ENCODE data around the gene ADAMTS7. TPM values are rescaled to one million over a fixed set of nuclear protein-coding genes. Genes with fewer than 3 reads are reported as not detected.

The ADAMTS7 gene
- total RNA-seq, 1 experiment from 2014 or later, result 12.0 TPM

DNA sequence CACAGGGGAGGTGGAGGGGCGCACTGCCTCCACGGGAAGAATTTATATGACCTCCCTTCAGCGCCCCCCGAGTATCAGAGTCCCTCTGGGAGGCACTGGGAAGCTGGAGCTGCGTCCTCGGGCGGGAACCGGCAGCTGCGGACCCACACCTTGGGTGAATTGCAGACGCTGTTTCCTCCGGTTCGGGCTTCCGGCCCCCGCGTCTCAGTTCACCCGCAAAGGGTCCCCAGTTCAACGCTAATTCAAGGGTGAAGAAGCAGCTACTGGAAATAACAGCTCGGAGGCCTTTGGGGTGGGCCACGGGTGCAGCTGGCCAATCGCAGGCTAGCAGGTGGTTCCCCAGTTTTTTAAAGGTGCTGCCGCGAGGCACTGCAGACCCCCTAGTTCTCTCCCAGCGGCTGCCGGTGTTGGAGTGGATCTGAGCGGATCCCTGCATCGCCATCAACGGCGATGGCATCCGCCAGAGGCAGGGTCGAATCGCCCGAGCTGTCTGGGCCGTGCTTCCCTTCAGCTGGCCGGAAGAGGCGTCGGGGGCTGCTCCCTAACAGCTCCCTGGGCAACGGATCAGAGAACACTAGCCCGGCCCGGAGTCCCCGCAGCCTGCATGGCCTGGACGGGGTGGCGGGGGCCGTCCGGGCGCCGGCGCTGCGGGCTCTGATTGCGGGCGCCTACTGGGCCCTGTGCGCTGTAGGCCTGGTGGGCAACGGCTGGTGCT lies 19.4 kb upstream of the ADAMTS7 start:
- H3K9me3 ChIP-seq (ENCODE audit: control insufficient read depth in 1 of 2, insufficient read depth in 1 of 2, low read depth in 1 of 2, low read length in 2 of 2), result no peaks in the 10 kb centered on the region
- ChIA-PET RAD21 (ENCODE audit: low non-redundant PET in 1 of 2, low total read pairs in 2 of 2, uncharacterized antibody in 2 of 2, unreplicated experiment in 2 of 2) (no interaction called here), CTCF (no interaction called here), POLR2A (no interaction called here)
- ATAC-seq (no peak), DNase-seq (ENCODE audit: low read depth, low spot score) (no peak)
- no peaks in the 10 kb centered on the region for H3K36me3 ChIP-seq (ENCODE audit: control insufficient read depth in 1 of 2, insufficient read depth in 2 of 2, low read length in 2 of 2)
- peaks cover 4% of the 10 kb centered on the region; the same call in 1 of the 2 replicates for H3K27me3 ChIP-seq (ENCODE audit: insufficient read depth, low read length)
- intact Hi-C loops (cut with micrococcal nuclease), result no loop called here
- TF ChIP-seq CBX3 (IDR thresholded peaks at IDR 0.05; ENCODE audit: low read depth), result no peak
- TF ChIP-seq YY1 (IDR thresholded peaks at IDR 0.05; ENCODE audit: extremely low read depth, insufficient replicate concordance, low read depth, low read length), result no peak
- TF ChIP-seq, protein P1, sequence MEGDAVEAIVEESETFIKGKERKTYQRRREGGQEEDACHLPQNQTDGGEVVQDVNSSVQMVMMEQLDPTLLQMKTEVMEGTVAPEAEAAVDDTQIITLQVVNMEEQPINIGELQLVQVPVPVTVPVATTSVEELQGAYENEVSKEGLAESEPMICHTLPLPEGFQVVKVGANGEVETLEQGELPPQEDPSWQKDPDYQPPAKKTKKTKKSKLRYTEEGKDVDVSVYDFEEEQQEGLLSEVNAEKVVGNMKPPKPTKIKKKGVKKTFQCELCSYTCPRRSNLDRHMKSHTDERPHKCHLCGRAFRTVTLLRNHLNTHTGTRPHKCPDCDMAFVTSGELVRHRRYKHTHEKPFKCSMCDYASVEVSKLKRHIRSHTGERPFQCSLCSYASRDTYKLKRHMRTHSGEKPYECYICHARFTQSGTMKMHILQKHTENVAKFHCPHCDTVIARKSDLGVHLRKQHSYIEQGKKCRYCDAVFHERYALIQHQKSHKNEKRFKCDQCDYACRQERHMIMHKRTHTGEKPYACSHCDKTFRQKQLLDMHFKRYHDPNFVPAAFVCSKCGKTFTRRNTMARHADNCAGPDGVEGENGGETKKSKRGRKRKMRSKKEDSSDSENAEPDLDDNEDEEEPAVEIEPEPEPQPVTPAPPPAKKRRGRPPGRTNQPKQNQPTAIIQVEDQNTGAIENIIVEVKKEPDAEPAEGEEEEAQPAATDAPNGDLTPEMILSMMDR (IDR thresholded peaks at IDR 0.05 in 2 of 3, conservative IDR thresholded peaks at IDR 0.05 in 1 of 3; ENCODE audit: borderline replicate concordance in 1 of 3, insufficient read depth in 1 of 3, low read depth in 2 of 3, low read length in 2 of 3), result no peak
- TF ChIP-seq EGR1 (IDR thresholded peaks at IDR 0.05; ENCODE audit: low read depth), result no peak
- no peak for TF ChIP-seq FOSL1 (IDR thresholded peaks at IDR 0.05; ENCODE audit: low read depth)
- no peak for TF ChIP-seq SP1 (IDR thresholded peaks at IDR 0.05; ENCODE audit: low read depth)
- TF ChIP-seq, protein P2, sequence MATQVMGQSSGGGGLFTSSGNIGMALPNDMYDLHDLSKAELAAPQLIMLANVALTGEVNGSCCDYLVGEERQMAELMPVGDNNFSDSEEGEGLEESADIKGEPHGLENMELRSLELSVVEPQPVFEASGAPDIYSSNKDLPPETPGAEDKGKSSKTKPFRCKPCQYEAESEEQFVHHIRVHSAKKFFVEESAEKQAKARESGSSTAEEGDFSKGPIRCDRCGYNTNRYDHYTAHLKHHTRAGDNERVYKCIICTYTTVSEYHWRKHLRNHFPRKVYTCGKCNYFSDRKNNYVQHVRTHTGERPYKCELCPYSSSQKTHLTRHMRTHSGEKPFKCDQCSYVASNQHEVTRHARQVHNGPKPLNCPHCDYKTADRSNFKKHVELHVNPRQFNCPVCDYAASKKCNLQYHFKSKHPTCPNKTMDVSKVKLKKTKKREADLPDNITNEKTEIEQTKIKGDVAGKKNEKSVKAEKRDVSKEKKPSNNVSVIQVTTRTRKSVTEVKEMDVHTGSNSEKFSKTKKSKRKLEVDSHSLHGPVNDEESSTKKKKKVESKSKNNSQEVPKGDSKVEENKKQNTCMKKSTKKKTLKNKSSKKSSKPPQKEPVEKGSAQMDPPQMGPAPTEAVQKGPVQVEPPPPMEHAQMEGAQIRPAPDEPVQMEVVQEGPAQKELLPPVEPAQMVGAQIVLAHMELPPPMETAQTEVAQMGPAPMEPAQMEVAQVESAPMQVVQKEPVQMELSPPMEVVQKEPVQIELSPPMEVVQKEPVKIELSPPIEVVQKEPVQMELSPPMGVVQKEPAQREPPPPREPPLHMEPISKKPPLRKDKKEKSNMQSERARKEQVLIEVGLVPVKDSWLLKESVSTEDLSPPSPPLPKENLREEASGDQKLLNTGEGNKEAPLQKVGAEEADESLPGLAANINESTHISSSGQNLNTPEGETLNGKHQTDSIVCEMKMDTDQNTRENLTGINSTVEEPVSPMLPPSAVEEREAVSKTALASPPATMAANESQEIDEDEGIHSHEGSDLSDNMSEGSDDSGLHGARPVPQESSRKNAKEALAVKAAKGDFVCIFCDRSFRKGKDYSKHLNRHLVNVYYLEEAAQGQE (IDR thresholded peaks at IDR 0.05; ENCODE audit: low read depth), result no peak
- no peak for TF ChIP-seq POLR2AphosphoS5 (IDR thresholded peaks at IDR 0.05; ENCODE audit: low read depth, low read length)
- no peak for TF ChIP-seq POLR2A (IDR thresholded peaks at IDR 0.05; ENCODE audit: borderline replicate concordance, extremely low read depth, insufficient read depth, insufficient read length)
- TF ChIP-seq RAD21 (IDR thresholded peaks at IDR 0.05; ENCODE audit: low read depth), result no peak
- no peak for TF ChIP-seq JUND (IDR thresholded peaks at IDR 0.05)
- TF ChIP-seq, protein P3, sequence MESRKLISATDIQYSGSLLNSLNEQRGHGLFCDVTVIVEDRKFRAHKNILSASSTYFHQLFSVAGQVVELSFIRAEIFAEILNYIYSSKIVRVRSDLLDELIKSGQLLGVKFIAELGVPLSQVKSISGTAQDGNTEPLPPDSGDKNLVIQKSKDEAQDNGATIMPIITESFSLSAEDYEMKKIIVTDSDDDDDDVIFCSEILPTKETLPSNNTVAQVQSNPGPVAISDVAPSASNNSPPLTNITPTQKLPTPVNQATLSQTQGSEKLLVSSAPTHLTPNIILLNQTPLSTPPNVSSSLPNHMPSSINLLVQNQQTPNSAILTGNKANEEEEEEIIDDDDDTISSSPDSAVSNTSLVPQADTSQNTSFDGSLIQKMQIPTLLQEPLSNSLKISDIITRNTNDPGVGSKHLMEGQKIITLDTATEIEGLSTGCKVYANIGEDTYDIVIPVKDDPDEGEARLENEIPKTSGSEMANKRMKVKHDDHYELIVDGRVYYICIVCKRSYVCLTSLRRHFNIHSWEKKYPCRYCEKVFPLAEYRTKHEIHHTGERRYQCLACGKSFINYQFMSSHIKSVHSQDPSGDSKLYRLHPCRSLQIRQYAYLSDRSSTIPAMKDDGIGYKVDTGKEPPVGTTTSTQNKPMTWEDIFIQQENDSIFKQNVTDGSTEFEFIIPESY (IDR thresholded peaks at IDR 0.05; ENCODE audit: extremely low read depth, insufficient replicate concordance, low read length), result no peak
- TF ChIP-seq ELF1 (IDR thresholded peaks at IDR 0.05; ENCODE audit: borderline replicate concordance, low read depth), result no peak
- no peak for TF ChIP-seq ZFX (IDR thresholded peaks at IDR 0.05)
- no peak for TF ChIP-seq EZH2 (IDR thresholded peaks at IDR 0.05)
- no peak for TF ChIP-seq EZH2phosphoT487 (IDR thresholded peaks at IDR 0.05; ENCODE audit: borderline replicate concordance)
- no peak for TF ChIP-seq TCF7L2 (IDR thresholded peaks at IDR 0.05; ENCODE audit: borderline replicate concordance, extremely low read depth, insufficient read depth, insufficient read length)
- TF ChIP-seq SRF (IDR thresholded peaks at IDR 0.05; ENCODE audit: low read depth), result no peak
- TF ChIP-seq, protein P4, sequence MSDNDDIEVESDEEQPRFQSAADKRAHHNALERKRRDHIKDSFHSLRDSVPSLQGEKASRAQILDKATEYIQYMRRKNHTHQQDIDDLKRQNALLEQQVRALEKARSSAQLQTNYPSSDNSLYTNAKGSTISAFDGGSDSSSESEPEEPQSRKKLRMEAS (IDR thresholded peaks at IDR 0.05), result no peak
- TF ChIP-seq SIN3A (IDR thresholded peaks at IDR 0.05; ENCODE audit: low read depth), result no peak
- H3K4me2 ChIP-seq (ENCODE audit: low read length), result no peak overlapping the region
- no peak overlapping the region for H3K9ac ChIP-seq (ENCODE audit: low read length)
- H4K20me1 ChIP-seq (ENCODE audit: insufficient read depth), result no peaks in the 10 kb centered on the region
- H3K79me2 ChIP-seq (ENCODE audit: insufficient read depth, low read length), result no peaks in the 10 kb centered on the region
- no peak overlapping the region for H2AFZ ChIP-seq (ENCODE audit: low read depth, low read length, poor library complexity, severe bottlenecking)
- H3K4me1 ChIP-seq (ENCODE audit: control insufficient read depth in 1 of 2, insufficient read depth in 2 of 2, low read length in 2 of 2), result no peaks in the 10 kb centered on the region
- no TSS peak for BruUV-seq (replicated peaks)
- H3K4me3 ChIP-seq (replicated peaks in 1 of 2; ENCODE audit: low read depth in 1 of 2, low read length in 2 of 2), result no peak overlapping the region
- no peaks in the 10 kb centered on the region for H3K9me2 ChIP-seq (ENCODE audit: insufficient read depth)
- H3K27ac ChIP-seq (ENCODE audit: low read depth, low read length), result no peak overlapping the region

Data from HCT116 (cell line).